ENCODE measurements around the gene SEC23B.

SEC23B gene

GRCh38 chr20:18533978-18534644 lies 26.4 kb downstream of the SEC23B start:
- H3K27ac ChIP-seq, result no peak overlapping the region
- H3K36me3 ChIP-seq, result peaks cover 70 to 91% (median 80%) of the 10 kb centered on the region in 3 donors
- no peak for TF ChIP-seq CTCF (IDR thresholded peaks at IDR 0.05)
- no peaks in the 10 kb centered on the region for H3K27me3 ChIP-seq
- no peak overlapping the region for H3K4me3 ChIP-seq
- intact Hi-C loops (cut with DNase I; ENCODE audit: low total_unique reads), result no loop called here
- no peak for DNase-seq
- no peaks in the 10 kb centered on the region for H3K9me3 ChIP-seq
- no peaks in the 10 kb centered on the region for H3K4me1 ChIP-seq

- Histone ChIP-seq H3K27ac (no peak overlapping the region), H3K9me3 (no peaks in the 10 kb centered on the region), H3K36me3 (peaks cover 65 to 84% (median 76%) of the 10 kb centered on the region in 3 donors), H3K4me3 (no peak overlapping the region), H3K27me3 (no peaks in the 10 kb centered on the region), H3K4me1 (no peaks in the 10 kb centered on the region)
- intact Hi-C loops (cut with DNase I; ENCODE audit: low total_unique reads), result no loop called here
- no peak for TF ChIP-seq CTCF (IDR thresholded peaks at IDR 0.05)
- DNase-seq, result no peak
These were observed 29.9 kb downstream of the SEC23B start for GRCh38 chr20:18537651-18538050.

- H3K36me3 ChIP-seq, result peaks cover 44 to 88% (median 62%) of the 10 kb centered on the region in 3 donors
- no peaks in the 10 kb centered on the region for H3K9me3 ChIP-seq
- no peak overlapping the region for H3K27ac ChIP-seq
- no peaks in the 10 kb centered on the region for H3K4me1 ChIP-seq
- H3K27me3 ChIP-seq, result no peaks in the 10 kb centered on the region
- no peak overlapping the region for H3K4me3 ChIP-seq
- no peak for TF ChIP-seq CTCF (IDR thresholded peaks at IDR 0.05)
- intact Hi-C loops (cut with DNase I; ENCODE audit: low total_unique reads), result no loop called here
- no peak for DNase-seq
These were observed 34.0 kb downstream of the SEC23B start for GRCh38 chr20:18541741-18542140.

- H3K27ac ChIP-seq, result no peak overlapping the region
- no peaks in the 10 kb centered on the region for H3K27me3 ChIP-seq
- intact Hi-C loops (cut with DNase I; ENCODE audit: low total_unique reads), result no loop called here
- no peak for TF ChIP-seq CTCF (IDR thresholded peaks at IDR 0.05)
- H3K9me3 ChIP-seq, result no peaks in the 10 kb centered on the region
- no peaks in the 10 kb centered on the region for H3K4me1 ChIP-seq
- H3K36me3 ChIP-seq, result peaks cover 48 to 92% (median 70%) of the 10 kb centered on the region in 3 donors
- DNase-seq, result no peak
- no peak overlapping the region for H3K4me3 ChIP-seq
These were observed 35.5 kb downstream of the SEC23B start for GRCh38 chr20:18543216-18543615.

GRCh38 chr20:18543932-18544331 lies 36.2 kb downstream of the SEC23B start:
- Histone ChIP-seq H3K27me3 (no peaks in the 10 kb centered on the region), H3K36me3 (peaks cover 55 to 90% (median 71%) of the 10 kb centered on the region in 3 donors)

More at GRCh38 chr20:18543932-18544331, 36.2 kb downstream of the SEC23B start:
- H3K9me3 ChIP-seq, result no peaks in the 10 kb centered on the region
- TF ChIP-seq CTCF (IDR thresholded peaks at IDR 0.05), result no peak
- H3K4me1 ChIP-seq, result no peaks in the 10 kb centered on the region
- intact Hi-C loops (cut with DNase I; ENCODE audit: low total_unique reads), result no loop called here
- H3K27ac ChIP-seq, result no peak overlapping the region
- no peak for DNase-seq
- no peak overlapping the region for H3K4me3 ChIP-seq

Measured in tibial artery (tissue), 4 donors.